DMS114 treated with DMSO at 0.1 percent for 48 hours (cell line): ENCODE results near the gene KCNK1.

Experiments used
- DNase-seq: peaks from one replicate; lab custom pipeline; 2025; ENCODE audit not compliant: unreplicated experiment; lab: John Stamatoyannopoulos, UW

Gene KCNK1

DNA sequence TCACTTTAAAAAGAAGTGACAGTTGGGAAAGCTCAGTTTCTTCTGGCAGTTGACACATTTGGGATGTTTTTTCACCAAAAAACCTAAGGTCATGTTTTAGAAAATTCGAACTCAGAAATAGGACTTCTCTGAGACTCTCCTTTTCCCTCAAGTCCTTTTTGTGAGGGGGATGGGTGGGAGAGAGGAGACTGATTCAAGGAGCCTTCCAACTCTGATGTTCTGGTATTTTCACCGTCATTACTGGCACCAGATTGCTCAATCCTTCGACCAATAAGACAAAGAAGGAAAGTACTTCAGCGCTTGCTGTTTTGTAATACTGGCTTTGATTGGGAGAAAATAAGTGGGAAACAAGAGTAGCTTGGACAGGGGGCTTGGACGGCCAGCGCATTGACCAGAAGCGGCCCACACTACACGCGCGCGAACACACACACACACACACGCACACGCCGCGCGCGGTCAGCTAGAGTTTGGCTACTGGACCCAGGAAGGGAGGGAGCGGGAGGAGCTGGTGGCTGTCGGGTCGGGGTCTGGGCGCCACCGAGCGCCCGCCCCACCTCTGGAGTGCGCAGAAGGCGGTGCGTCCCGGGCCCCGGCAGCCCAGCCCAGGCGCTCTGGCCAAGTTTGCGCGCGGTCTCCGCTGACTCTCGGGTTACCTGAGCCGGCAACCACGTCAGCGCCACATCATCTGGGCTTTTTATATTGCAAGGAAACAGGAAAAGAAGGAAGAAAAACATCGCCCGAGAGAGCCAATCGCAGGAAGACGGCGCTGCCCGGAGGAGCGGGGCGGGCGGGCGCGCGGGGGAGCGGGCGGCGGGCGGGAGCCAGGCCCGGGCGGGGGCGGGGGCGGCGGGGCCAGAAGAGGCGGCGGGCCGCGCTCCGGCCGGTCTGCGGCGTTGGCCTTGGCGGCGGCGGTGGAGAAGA lies at the start of gene KCNK1:
Gene KCNK1 (plus strand): TSS at position 855 of the 921 bp plus-strand sequence. CDS start 66 bp downstream, at position 921.
- peak; percentile 25 for DNase-seq

DNA sequence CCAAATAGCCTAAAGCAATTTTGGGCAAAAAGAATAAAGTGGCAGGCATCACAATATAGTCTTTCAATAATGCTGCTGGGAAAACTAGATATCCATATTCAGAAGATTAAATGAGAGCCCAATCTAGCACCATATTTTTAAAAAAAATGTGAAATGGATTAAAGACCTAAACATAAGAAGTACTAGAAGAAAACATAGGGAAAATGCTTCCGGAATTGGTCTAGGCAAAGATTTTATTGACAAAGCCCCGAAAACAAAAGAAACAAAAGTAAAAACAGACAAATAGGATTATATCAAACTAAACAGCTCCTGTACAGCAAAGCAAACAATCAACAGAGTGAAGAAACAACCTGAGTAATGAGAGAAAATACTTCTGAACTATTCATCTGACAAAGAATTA lies 48.6 kb upstream of the KCNK1 start:
- DNase-seq: no peak

DNA sequence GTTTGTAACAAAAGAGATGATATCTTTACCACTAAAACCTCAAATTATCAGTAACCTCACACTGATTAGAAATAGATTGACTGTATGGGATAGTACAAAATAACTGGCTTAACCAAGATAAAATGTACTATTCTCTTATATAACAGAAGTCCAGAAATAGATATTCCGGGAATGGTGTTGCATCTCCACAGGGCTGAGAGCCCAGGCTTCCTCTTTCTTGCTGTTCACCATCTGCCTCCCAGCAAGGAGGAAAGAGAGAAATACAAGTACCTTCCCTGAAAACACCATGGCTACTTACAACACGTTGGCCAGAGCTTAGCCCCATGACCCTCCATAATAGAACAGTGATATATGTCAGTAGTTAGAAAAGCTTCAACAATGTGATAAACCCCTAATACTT lies 47.0 kb upstream of the KCNK1 start:
- DNase-seq: no peak

DNA sequence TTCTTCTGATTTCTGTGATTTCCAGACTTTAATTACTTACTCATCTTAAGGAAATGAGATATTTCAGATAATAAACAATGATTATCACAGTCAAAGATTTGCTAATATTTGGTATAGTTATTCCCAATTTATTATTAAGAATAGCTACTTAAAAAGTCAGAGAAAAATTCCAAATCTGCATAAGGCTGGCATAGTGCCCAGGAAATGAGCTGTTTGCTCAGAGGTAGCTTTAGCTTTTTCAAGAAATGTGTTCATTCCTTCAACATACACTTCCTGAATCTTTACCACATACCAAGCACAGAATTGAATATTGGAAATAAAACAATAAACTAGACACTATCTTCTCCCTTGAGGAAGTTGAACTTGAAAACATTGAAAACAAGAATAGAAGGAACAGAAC lies 44.3 kb upstream of the KCNK1 start:
- DNase-seq: no peak

DNA sequence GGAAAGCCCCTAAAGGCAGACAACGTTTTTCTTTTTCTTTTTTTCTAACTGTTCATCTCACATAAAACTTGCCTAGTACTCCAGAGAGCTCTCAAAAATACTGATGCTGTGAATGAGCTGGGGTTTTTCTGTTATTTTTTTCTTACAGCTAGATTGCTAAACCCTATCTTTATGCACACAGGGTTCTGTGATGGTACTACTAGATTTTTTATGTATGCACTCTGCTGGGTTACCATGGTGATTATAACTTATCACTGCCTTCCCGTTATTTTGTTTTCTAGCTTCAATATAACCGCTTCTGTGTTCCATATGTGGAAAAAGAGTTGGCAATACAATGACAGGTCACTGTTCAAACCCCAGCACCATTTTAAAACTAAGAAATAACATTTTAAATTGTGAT lies 43.7 kb upstream of the KCNK1 start:
- no peak for DNase-seq

DNA sequence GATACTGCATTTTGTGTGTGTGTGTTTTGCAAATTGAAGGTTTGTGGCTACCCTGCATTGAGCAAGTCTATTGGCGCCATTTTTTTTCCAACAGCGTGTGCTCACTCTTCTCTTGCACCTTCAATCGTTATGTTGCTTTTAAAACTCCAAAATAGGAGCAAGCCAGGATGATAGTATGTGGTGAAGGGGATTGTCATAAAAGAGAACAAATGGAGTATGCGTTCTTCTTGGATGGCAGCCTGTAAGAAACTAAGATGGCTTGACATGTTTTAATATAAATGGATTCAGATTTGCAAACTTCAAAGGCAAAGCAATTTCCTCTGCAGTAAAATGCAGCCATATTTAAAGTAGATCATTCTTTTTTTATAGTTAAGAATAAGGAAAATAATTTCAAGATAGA lies 43.2 kb upstream of the KCNK1 start:
- DNase-seq: no peak

DNA sequence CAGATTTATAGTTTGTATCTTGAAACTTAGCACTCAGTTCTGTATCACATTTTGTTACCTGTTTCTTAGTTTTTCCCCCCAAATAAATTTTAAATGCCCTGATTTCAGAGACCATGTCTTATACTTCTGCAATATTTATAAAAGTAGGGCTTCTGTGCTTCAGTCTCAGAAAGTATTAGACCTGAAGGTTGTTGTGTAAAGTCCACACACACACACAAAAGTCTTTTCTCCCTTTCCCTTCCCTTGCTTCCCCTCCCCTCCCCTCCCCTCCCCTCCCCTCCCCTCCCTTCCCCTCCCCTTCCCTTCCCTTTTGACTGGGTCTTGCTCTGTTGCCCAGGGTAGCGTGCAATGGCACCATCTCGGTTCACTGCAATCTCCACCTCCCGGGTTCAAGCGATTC lies 41.0 kb upstream of the KCNK1 start:
- DNase-seq: no peak

DNA sequence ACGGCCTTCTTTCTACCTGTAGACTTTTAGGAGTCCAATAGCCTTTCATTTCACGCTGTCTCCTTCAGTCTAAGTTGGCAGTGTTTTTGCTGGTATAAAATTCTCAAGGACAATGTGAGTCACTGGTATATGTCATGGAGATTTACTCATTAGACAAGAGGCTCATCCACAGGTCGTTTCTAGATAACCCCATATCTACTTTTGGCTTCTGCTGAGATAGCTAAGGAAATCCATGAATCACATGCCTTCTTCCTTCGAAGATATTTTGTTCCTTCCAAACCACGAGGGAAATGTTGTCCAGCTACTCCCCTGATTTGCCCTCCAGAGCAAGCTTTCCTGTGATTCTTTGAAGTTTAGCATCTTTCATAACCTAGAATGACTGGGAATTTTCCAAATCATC lies 38.5 kb upstream of the KCNK1 start:
- no peak for DNase-seq

DNA sequence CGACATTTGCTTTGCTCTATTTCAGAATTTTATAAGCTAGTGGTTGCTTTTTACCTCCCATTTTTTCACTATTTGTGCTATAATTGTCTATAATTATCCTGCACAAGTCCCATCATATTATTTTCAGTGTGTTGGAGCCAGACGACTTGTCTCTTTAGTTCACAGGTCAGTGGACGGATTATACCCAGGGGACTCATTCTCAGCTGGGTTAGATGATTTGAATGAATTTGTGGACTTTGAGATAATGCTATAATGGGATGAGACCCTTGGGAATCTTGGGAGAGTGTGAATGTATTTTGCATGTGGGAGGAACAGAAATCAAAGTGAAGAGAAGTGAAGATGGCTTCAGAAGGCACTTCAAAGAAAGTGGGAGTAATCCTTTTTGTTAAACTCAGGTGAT lies 31.5 kb upstream of the KCNK1 start:
- DNase-seq: no peak

DNA sequence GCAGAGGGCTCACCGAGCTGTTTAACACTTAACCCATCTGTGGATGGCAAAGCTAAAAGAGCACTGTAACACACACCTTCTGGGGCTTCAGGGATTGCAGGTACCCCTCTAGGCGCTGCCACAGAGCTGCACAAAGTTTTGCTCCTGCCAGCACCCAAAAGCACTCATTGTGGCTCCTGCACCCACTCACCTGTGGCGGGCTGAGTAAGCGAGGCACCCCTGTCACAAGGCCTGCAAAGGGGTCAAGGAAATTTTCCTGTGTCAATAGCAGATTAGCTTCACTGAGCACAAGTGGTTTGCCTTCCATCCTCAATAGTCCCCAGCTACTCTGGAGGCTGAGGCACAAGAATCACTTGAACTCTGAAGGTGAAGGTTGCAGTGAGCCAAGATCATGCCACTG lies 29.5 kb upstream of the KCNK1 start:
- no peak for DNase-seq

DNA sequence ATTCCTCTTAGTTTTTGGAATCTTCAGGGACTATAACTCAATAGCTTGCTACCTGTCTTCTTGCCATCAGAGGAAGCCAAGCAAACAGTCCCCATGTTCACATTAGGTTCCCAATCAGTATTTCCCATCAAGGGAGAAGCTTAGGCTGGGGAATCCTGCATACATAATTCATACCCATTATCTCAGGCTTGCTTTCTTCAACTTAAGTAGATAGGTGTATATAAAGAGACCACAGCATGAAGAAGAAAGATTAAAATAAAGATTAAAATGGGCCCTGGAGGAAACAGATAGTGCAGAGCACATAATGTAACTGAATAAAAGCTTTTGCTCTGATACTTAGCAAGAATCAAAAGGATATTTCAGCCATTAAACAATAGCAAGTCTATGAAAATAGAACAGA lies 29.0 kb upstream of the KCNK1 start:
- no peak for DNase-seq

DNA sequence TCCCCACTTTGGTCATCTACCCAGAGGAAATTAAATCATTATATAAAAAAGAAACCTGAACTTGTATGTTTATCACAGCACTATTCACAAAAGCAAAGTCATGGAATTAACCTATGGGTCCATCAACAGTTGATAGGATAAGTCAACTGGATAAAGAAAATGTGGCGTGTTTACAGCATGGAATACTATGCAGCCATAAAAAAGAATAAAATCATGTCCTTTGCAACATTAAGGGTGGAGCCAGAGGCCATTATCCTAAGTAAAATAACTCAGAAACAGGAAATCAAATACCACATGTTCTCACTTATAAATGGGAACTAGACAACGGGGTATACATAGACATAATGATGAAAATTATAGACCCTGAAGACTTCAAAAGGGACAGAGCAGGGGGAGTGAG lies 27.6 kb upstream of the KCNK1 start:
- no peak for DNase-seq

DNA sequence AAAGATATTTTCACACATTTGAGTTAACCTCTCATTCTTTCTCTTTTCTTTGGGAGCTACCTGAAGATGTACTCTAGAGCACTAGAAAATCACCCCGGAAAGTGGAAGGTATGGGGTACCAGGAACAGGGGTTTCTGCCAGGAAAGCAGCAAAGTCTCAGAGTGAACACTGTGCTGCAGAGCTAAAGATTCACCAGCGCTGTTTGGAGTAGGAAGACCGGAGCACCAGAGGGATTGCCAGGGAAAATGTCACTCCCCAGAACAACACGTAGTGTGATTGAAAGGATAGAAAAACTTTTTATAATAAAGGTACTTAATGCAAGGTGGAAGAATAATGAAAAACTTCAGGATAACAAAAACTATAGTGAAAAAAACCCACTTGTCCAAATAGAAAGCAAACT lies 26.7 kb upstream of the KCNK1 start:
- DNase-seq: no peak

DNA sequence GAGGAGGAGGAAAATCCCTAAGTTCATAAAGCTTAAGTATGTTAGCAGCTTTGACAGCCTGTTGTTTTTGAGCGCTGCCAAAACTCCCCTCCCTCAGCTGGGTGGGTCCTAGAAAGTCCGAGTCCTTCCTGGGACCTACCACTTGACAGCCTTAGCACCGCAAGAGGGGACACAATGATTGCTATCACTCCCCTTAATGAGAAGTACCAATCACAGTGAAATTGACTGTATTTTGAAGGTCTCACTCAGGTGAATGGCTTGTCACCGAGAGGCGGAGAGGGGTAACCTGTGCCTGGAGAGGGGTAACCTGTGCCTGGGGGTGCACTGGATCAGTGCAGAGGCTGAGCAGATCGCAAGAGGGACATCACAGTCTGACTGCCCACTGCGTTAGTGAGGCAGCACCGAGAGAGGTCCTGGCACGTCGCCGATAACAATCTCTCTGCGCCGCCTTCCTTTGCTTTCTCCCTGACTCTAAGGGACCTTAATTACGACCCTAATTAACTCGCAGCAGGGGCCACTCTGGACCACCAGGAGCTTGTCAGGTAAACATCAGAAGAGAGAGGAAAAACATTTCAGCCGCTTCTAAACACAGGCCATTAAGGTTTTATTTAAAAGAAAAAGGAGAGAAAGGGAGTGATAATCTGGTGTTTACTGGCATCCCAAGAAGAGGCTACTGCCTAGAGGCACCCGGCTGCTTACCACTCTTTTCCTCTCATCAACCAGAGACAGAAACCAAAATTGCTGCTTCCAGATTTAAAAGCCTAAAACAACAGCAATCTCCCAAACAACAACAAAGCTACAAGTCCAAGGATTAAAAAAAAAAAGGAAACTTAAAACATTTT lies 25.7 kb upstream of the KCNK1 start:
- DNase-seq: no peak

DNA sequence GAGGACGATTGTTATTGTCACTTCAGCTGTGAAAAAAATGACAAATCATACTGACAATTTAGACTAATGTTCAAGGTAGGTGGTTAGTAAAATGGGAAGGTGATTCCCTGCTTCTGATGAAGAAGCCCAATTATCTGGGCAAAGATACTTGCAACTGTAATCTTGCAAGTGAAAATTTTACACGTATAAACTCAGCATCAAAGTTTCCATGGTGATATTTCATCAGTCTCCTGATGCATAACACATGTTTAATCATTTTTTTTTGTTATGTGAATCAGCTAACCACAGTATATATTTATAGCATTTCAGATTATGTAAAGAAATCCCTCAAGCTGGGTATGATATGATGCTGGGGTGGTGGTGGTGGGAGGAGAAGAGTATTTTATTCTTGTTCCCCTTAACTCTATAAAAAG lies 16.4 kb upstream of the KCNK1 start:
- DNase-seq: no peak

DNA sequence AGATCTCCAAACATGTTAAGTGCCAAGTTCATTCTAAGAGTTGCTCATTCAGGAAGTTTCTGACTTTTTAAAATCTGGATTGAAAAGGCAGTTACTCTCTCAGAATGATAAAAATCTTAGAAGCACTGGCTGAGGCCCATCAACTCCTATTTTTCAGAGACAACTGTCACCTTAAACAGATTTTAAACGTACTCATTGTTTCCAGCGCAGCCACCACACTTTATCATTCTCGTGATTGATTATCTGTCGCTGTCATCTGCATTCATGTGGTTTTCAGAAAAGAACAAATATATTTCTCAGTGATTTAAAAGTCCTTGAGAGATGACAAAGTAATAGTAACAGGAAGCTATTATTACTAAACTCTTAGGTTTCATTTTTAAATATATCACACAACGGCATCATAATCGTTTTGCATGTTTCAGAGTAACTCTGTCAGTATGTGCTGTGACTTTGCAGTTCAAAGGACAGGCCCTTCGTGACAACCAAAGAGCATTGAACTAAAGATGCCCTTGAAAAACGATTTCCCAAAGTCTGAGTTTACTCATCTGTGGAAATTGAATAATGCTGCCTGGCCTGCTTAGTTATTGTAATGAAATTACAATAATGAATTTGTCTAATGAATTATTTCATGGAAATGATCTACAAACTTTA lies 14.9 kb upstream of the KCNK1 start:
- DNase-seq: no peak

DNA sequence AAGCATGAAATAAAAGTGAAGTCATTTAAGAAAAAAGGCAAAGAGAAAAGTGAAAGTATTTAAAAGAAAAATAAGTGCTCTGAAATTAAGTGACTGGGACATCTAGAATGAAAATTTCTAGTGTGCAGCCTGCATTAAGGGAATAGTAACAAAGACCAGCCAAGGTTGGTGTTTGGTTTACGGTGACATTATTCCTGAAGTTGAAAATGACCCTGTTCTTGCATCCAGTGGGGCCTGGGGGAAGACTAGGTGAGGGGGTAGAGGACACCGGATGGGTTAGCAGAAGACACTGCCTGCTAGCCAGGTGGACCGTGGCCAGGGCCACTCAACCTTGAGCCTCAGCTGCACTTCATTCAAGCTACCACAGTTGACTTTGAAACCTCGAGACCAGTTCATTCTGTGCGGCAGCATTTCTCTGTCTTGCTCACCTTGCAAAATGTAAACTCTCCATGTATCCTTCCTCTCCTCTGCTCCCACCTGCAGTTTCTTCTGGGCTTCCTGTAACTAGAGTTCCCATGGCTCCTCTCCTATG lies 14.3 kb upstream of the KCNK1 start:
- DNase-seq: no peak

DNA sequence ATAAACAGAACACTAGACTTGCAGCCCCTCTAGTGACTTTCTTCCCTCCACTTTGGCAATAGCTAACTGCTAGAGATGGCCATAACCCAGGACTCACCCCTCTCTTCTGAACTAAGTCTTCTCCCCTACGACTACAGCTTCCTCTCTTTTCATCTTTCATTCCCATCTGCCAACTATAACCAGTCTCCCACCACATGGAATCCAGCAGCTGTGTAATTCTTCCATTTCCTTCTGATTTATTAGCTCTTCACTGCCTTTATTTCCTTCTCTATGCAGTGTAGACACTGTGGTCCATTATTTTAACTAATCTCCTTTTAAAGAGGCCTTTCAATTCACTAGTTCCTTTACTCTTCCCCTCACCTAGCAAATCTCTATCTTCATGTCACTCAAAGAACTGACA lies 13.4 kb upstream of the KCNK1 start:
- no peak for DNase-seq

DNA sequence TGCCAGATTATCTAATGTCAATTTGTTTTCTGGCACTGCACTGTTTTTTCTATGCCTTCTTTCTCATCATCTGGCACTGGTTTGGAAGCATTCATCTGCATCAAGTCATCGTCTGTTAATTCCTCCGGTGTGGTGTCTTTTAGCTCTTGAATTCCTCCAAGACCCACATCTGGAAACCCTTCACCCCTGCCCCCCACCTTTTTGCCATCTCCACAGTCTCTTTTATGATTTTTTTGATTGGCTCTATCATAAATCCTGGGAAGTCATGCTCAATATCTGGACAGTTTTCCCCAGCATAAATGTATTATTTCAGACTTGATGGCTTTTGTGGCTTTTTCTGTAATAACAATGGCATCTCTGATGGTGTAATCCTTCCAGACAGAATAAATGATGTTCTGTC lies 10.4 kb upstream of the KCNK1 start:
- no peak for DNase-seq

DNA sequence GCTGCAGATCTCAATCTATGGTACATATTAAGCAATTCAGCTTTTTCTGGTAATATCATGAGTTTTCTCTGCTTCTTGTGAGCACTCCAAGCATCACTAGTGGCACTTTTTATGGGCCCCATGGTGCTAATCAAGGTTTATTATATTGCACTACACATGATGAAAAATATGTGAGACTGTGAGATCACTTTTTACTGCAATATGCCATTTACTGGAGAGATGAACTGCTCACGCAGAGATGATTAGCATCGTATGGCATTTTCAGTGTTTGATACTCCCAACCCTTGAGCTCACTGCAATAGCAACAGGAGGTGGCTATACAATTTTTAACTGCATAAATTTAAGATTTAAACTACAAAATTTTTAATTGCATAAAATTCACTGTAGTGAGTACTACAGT lies 8.7 kb upstream of the KCNK1 start:
- DNase-seq: no peak

DNA sequence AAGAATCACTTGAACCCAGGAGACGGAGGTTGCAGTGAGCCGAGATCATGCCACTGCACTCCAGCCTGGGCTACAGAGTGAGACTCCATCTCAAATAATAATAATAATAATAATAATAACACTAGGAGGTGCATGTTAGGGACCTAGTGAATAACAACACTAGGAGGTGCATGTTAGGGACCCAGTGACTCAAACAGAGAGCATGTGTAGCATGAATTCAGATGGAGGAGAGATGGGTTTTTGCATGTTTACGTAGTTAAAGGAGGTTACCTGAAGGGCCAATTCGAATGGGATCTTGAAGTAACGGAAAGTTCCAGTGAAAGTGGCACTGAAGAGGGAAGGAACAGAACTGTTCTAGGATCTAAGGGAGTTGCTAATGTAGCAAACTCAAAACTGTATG lies 7.1 kb upstream of the KCNK1 start:
- no peak for DNase-seq
